A549 (cell line): Measurements from ENCODE around the gene SNX20.

Experiments
- GATA3 ChIP-seq: IDR thresholded peaks from 2 replicates; pipeline ENCODE4 v1.6.1; 2012; ENCODE audit warnings: borderline replicate concordance
- NR3C1 ChIP-seq: fragments of >200 bp; sonication (Bioruptor Twin); formaldehyde crosslinking; IDR thresholded peaks from 3 replicates; pipeline ENCODE4 v1.6.1; 2017
- POLR2A ChIP-seq: IDR thresholded peaks from 2 replicates; pipeline ENCODE4 v1.6.1; 2012; ENCODE audit warnings: mild to moderate bottlenecking, low read length
- RAD21 ChIP-seq, 2 experiments: fragments of >200 bp in 1 of 2; sonication (Bioruptor Twin) in 1 of 2; formaldehyde crosslinking in 1 of 2; IDR thresholded peaks in 1 of 2; conservative IDR thresholded peaks in 1 of 2; 2 replicates in 1 of 2; 3 replicates in 1 of 2; pipeline ENCODE4 v1.6.1; 2012 to 2018; ENCODE audit warnings: inconsistent platforms in 1 of 2
- TP53 ChIP-seq: fragments of 250-450 bp; sonication (Bioruptor Pico); IDR thresholded peaks from 2 replicates; pipeline ENCODE4 v1.5.0; 2021; ENCODE audit warnings: mild to moderate bottlenecking, moderate library complexity
- TF ChIP-seq, protein P1 (sequence below): fragments of >200 bp; sonication (Bioruptor Twin); formaldehyde crosslinking; IDR thresholded peaks from 3 replicates; pipeline ENCODE4 v1.5.1; 2016
- TF ChIP-seq, protein P2 (sequence below): fragments of 200-600 bp; sonication (generic); IDR thresholded peaks from 2 replicates; pipeline ENCODE4 v1.6.1; 2016; ENCODE audit warnings: antibody characterized with exemption, mild to moderate bottlenecking, moderate library complexity
- TF ChIP-seq, protein P3 (sequence below): fragments of 450-650 bp; IDR thresholded peaks from 2 replicates; pipeline ENCODE4 v1.6.1; 2014; ENCODE audit warnings: antibody characterized with exemption
- TF ChIP-seq, protein P4 (sequence below): IDR thresholded peaks from 2 replicates; pipeline ENCODE4 v1.6.1; 2012
- TF ChIP-seq, protein P5 (sequence below): IDR thresholded peaks from 2 replicates; pipeline ENCODE4 v1.6.1; 2012

DNA sequence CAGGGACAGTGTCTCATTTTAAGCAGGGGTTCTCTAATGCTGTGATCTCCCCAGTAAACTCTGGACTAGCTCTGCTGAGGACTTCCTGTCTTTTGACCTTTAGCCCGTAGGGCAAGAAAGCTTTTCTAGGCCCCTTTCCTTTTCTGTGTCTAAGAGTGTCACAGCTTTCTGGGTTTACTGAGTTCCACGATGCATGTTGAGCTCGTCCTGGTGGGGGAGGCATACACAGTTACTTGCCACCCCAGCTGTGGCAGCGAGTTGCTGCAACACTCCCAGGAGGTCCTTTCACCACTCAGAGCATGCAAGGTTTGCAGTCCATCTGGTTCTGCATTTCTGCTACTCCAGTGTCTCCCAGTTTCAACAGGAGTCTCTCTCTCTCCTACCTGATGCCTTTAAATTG, 36.0 kb upstream of the SNX20 start:
- TF ChIP-seq TP53 (CRISPR knock-in tag) (no peak), GATA3 (no peak), POLR2A (no peak), NR3C1 (no peak), RAD21 (conservative IDR thresholded peaks at IDR 0.05 in 1 of 2, IDR thresholded peaks at IDR 0.05 in 1 of 2) (no peak)
- TF ChIP-seq, protein P1, sequence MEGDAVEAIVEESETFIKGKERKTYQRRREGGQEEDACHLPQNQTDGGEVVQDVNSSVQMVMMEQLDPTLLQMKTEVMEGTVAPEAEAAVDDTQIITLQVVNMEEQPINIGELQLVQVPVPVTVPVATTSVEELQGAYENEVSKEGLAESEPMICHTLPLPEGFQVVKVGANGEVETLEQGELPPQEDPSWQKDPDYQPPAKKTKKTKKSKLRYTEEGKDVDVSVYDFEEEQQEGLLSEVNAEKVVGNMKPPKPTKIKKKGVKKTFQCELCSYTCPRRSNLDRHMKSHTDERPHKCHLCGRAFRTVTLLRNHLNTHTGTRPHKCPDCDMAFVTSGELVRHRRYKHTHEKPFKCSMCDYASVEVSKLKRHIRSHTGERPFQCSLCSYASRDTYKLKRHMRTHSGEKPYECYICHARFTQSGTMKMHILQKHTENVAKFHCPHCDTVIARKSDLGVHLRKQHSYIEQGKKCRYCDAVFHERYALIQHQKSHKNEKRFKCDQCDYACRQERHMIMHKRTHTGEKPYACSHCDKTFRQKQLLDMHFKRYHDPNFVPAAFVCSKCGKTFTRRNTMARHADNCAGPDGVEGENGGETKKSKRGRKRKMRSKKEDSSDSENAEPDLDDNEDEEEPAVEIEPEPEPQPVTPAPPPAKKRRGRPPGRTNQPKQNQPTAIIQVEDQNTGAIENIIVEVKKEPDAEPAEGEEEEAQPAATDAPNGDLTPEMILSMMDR, result no peak
- TF ChIP-seq, protein P2, sequence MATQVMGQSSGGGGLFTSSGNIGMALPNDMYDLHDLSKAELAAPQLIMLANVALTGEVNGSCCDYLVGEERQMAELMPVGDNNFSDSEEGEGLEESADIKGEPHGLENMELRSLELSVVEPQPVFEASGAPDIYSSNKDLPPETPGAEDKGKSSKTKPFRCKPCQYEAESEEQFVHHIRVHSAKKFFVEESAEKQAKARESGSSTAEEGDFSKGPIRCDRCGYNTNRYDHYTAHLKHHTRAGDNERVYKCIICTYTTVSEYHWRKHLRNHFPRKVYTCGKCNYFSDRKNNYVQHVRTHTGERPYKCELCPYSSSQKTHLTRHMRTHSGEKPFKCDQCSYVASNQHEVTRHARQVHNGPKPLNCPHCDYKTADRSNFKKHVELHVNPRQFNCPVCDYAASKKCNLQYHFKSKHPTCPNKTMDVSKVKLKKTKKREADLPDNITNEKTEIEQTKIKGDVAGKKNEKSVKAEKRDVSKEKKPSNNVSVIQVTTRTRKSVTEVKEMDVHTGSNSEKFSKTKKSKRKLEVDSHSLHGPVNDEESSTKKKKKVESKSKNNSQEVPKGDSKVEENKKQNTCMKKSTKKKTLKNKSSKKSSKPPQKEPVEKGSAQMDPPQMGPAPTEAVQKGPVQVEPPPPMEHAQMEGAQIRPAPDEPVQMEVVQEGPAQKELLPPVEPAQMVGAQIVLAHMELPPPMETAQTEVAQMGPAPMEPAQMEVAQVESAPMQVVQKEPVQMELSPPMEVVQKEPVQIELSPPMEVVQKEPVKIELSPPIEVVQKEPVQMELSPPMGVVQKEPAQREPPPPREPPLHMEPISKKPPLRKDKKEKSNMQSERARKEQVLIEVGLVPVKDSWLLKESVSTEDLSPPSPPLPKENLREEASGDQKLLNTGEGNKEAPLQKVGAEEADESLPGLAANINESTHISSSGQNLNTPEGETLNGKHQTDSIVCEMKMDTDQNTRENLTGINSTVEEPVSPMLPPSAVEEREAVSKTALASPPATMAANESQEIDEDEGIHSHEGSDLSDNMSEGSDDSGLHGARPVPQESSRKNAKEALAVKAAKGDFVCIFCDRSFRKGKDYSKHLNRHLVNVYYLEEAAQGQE, result no peak
- TF ChIP-seq, protein P3, sequence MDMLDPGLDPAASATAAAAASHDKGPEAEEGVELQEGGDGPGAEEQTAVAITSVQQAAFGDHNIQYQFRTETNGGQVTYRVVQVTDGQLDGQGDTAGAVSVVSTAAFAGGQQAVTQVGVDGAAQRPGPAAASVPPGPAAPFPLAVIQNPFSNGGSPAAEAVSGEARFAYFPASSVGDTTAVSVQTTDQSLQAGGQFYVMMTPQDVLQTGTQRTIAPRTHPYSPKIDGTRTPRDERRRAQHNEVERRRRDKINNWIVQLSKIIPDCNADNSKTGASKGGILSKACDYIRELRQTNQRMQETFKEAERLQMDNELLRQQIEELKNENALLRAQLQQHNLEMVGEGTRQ, result no peak
- TF ChIP-seq, protein P4, sequence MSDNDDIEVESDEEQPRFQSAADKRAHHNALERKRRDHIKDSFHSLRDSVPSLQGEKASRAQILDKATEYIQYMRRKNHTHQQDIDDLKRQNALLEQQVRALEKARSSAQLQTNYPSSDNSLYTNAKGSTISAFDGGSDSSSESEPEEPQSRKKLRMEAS, result no peak
- TF ChIP-seq, protein P5, sequence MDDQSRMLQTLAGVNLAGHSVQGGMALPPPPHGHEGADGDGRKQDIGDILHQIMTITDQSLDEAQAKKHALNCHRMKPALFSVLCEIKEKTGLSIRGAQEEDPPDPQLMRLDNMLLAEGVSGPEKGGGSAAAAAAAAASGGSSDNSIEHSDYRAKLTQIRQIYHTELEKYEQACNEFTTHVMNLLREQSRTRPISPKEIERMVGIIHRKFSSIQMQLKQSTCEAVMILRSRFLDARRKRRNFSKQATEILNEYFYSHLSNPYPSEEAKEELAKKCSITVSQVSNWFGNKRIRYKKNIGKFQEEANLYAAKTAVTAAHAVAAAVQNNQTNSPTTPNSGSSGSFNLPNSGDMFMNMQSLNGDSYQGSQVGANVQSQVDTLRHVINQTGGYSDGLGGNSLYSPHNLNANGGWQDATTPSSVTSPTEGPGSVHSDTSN, result no peak
